GM12878 (cell line): ENCODE results near the gene SH2D3A. TPM values are rescaled to one million over a fixed set of nuclear protein-coding genes. Genes with fewer than 3 reads are reported as not detected.
A peak's percentile ranks its signal among the peaks of the same experiment; 100 is the strongest.

Experiments
- BCL3 ChIP-seq: IDR thresholded peaks from 2 replicates; pipeline ENCODE4 v1.6.1; 2011; ENCODE audit warnings: borderline replicate concordance, low read depth, mild to moderate bottlenecking, moderate library complexity, low read length; ENCODE audit not compliant: insufficient read depth, poor library complexity, severe bottlenecking
- BHLHE40 ChIP-seq, 2 experiments: fragments of 450-650 bp in 1 of 2; IDR thresholded peaks; 2 replicates each; pipeline ENCODE4 v1.6.1; 2011 to 2017; ENCODE audit warnings: low read depth in 2 of 2, borderline replicate concordance in 1 of 2, improper control_type of control experiment in 1 of 2, low read length in 1 of 2, mild to moderate bottlenecking in 1 of 2
- CREB1 ChIP-seq: IDR thresholded peaks from 2 replicates; pipeline ENCODE4 v1.6.1; 2012; ENCODE audit warnings: low read depth, mild to moderate bottlenecking, inconsistent platforms
- FOXM1 ChIP-seq: IDR thresholded peaks from 2 replicates; pipeline ENCODE4 v1.6.1; 2012; ENCODE audit warnings: low read depth, mild to moderate bottlenecking, inconsistent platforms, low read length, moderate library complexity
- HCFC1 ChIP-seq: fragments of 150-350 bp; IDR thresholded peaks from 2 replicates; pipeline ENCODE4 v1.6.1; 2014; ENCODE audit warnings: low read length
- IKZF2 ChIP-seq, 2 experiments: fragments of 450-650 bp; IDR thresholded peaks; 2 replicates each; pipeline ENCODE4 v1.6.1; 2017; ENCODE audit warnings: mild to moderate bottlenecking in 2 of 2, moderate library complexity in 2 of 2
- IRF5 ChIP-seq: fragments of 450-650 bp; IDR thresholded peaks from 2 replicates; pipeline ENCODE4 v1.6.1; 2017; ENCODE audit warnings: borderline replicate concordance
- KAT2A ChIP-seq: conservative IDR thresholded peaks from 2 replicates; pipeline ENCODE4 v1.6.1; 2011; ENCODE audit warnings: low read depth, low read length; ENCODE audit not compliant: control insufficient read depth
- MTA2 ChIP-seq: fragments of 450-650 bp; IDR thresholded peaks from 2 replicates; pipeline ENCODE4 v1.6.1; 2016; ENCODE audit warnings: low read depth, mild to moderate bottlenecking, moderate library complexity
- NFXL1 ChIP-seq: fragments of 450-650 bp; IDR thresholded peaks from 2 replicates; pipeline ENCODE4 v1.6.1; 2017; ENCODE audit warnings: antibody characterized with exemption, mild to moderate bottlenecking, borderline replicate concordance
- NKRF ChIP-seq: fragments of 450-650 bp; conservative IDR thresholded peaks from 2 replicates; pipeline ENCODE4 v1.6.1; 2017; ENCODE audit warnings: mild to moderate bottlenecking, moderate library complexity
- SIN3A ChIP-seq: IDR thresholded peaks from 2 replicates; pipeline ENCODE4 v1.6.1; 2012; ENCODE audit warnings: low read depth, low read length, improper control_type of control experiment
- STAT1 ChIP-seq: fragments of 450-650 bp; conservative IDR thresholded peaks from 2 replicates; pipeline ENCODE4 v1.6.1; 2014; ENCODE audit warnings: antibody characterized with exemption, mild to moderate bottlenecking
- STAT3 ChIP-seq: IDR thresholded peaks from 2 replicates; pipeline ENCODE4 v1.6.1; 2011; ENCODE audit warnings: low read depth, low read length, improper control_type of control experiment
- SUZ12 ChIP-seq: fragments of 200-600 bp; sonication (generic); IDR thresholded peaks from one replicate; pipeline ENCODE4 v1.6.1; 2018; ENCODE audit warnings: antibody characterized with exemption, mild to moderate bottlenecking; ENCODE audit not compliant: unreplicated experiment
- TAF1 ChIP-seq: IDR thresholded peaks from 2 replicates; pipeline ENCODE4 v1.6.1; 2011; ENCODE audit warnings: mild to moderate bottlenecking, low read depth, low read length, borderline replicate concordance
- TCF12 ChIP-seq: IDR thresholded peaks from 2 replicates; pipeline ENCODE4 v1.6.1; 2011; ENCODE audit warnings: low read depth, mild to moderate bottlenecking, low read length
- USF1 ChIP-seq: IDR thresholded peaks from 2 replicates; pipeline ENCODE4 v1.6.1; 2011; ENCODE audit warnings: borderline replicate concordance, low read depth, mild to moderate bottlenecking, moderate library complexity, mixed read lengths, low read length; ENCODE audit not compliant: insufficient read depth; ENCODE audit errors: extremely low read length
- ZBTB40 ChIP-seq: fragments of 450-650 bp; IDR thresholded peaks from 2 replicates; pipeline ENCODE4 v1.6.1; 2016; ENCODE audit warnings: mild to moderate bottlenecking, moderate library complexity, borderline replicate concordance
- polyA plus RNA-seq, 11 experiments: library from polyadenylated mRNA; depleted of rRNA in 4 of 11; unstranded in 6 of 11; stranded (reverse) in 5 of 11; fragments of >200 nt; fragmentation: Nextera tagmentation in 4 of 11; fragmentation: Illumina TruSeq in 1 of 11; extraction: Ambion mirVana in 4 of 11; extraction: Trizol in 1 of 11; gene quantifications; 1 replicate in 1 of 11; 2 replicates in 10 of 11; pipeline versions ENCODE4 v1.2.1 to v1.2.3, GENCODE V29; 2011 to 2016; ENCODE audit warnings: inconsistent platforms in 2 of 11, missing spikeins in 2 of 11, low read depth in 1 of 11
- total RNA-seq, 4 experiments: library from RNA; depleted of rRNA in 3 of 4; stranded (reverse); fragments of >200 nt in 3 of 4; fragmentation: Illumina TruSeq in 1 of 4; extraction: Trizol in 1 of 4; gene quantifications; 2 replicates each; pipeline versions ENCODE4 v1.2.1 to v1.2.3, GENCODE V29; 2013 to 2021

The SH2D3A gene
- total and polyA plus RNA-seq, 10 of the 15 experiments (the other 5 are each of a cell fraction or from before 2014, with no cell fraction given), result 0.77 to 24.4 (median 9.5) TPM

GRCh38 chr19:6801485-6802086 lies 34.4 kb upstream of the SH2D3A start (continued):
- TF ChIP-seq ZBTB40 (peak; percentile 83; the same call in 1 of the 2 replicates), IRF5 (no peak), BCL3 (no peak), FOXM1 (0 out of 2 replicates have a peak, but pooled peaks have one; percentile 26), BHLHE40 (IDR thresholded peaks at IDR 0.05; ENCODE audit: borderline replicate concordance in 1 of 2, low read depth in 2 of 2, low read length in 1 of 2) (peak in 1 of 2 experiments; percentile 45; a peak in 3 of 4 replicates), CREB1 (0 out of 2 replicates have a peak, but pooled peaks have one; percentile 31), TAF1 (peak; percentile 69; the same call in 1 of the 2 replicates), USF1 (no peak), NKRF (peak; percentile 44; the same call in 1 of the 2 replicates), NFXL1 (peak; percentile 91; the same call in 1 of the 2 replicates), STAT1 (0 out of 2 replicates have a peak, but pooled peaks have one; percentile 41), SUZ12 (no peak), MTA2 (peak; percentile 68; the same call in 1 of the 2 replicates), KAT2A (no peak), TCF12 (peak; percentile 60; the same call in 1 of the 2 replicates), IKZF2 (IDR thresholded peaks at IDR 0.05) (peak; percentile 88 to 89), HCFC1 (no peak), SIN3A (0 out of 2 replicates have a peak, but pooled peaks have one; percentile 23), STAT3 (no peak)
